H54 (cell line): ENCODE measurements around the gene RCAN2.

Experiments used
- DNase-seq: peaks from one replicate; pipeline ENCODE4 v3.0.0; 2011; ENCODE audit warnings: low spot score, mixed read lengths; ENCODE audit not compliant: insufficient read length
- FAIRE-seq: peaks from 3 replicates; lab custom pipeline; 2011; peaks lifted over from hg19 to GRCh38; lab: Jason Lieb, UNC
- POLR2A ChIP-seq: IDR thresholded peaks from 2 replicates; pipeline ENCODE4 v1.6.1; 2011; ENCODE audit warnings: low read depth, mild to moderate bottlenecking, low read length

The RCAN2 gene

DNA sequence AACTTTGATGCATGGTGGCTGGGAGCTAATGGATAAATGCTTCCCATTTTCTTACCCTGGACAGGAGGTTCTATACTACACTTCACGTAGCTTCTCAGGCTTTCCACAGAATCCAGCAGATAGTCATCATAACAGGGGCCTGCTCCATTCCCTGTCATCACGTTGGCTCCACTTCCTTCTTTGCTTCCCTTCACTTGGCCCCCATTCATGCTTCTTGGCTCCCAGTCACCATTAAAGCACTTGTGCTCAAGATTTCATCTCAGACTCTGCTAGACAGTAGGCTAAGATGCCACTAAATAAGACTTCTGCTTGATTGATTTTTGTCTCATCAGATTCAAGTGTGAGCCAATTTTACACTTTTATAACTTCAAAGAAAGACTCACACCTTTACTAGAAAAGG lies 186.0 kb downstream of the RCAN2 start:
- TF ChIP-seq POLR2A: no peak
- FAIRE-seq: no peak

DNA sequence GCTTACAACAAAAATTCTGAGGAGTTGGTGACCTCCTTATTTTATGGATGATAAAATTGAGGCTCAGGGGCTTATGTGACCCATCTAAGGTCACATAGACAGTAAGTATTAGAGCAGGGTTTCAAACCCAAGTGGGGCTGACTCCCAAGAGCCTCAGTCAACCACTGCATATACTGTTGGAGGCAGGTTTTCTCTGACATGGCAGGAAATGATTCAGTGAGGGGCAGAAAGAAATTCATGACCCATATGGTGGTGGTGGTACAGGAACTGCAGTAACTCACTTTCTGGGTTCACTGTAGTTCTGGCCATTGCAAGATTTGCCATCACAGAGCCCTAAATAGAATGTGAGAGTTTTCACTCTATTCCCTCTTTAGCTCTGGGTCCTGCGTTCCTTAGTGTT lies 188.4 kb downstream of the RCAN2 start:
- DNase-seq (no peak), FAIRE-seq (no peak)
- TF ChIP-seq POLR2A: no peak

More for the DNA sequence above, 186.0 kb downstream of the RCAN2 start:
- DNase-seq: no peak

DNA sequence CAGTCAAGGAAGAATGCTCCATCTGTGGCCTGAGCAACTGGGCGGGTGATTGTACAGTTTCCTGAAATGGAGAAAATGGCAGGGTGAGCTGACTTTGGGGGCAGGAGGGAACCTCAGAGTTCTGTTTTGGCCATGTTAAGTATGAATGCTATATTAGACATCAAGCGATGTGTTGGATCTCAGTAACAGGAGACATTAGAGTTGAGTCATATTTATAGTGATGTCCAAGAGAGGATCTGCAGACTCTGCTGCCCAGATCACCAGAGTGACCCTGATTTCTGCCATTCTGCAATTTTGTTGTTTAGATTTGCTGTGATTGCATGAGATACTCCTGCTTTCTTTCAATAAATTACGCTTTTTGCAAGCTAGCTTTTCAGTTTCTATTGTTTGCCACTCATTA lies 189.1 kb downstream of the RCAN2 start:
- FAIRE-seq (no peak), DNase-seq (no peak)
- TF ChIP-seq POLR2A: no peak

DNA sequence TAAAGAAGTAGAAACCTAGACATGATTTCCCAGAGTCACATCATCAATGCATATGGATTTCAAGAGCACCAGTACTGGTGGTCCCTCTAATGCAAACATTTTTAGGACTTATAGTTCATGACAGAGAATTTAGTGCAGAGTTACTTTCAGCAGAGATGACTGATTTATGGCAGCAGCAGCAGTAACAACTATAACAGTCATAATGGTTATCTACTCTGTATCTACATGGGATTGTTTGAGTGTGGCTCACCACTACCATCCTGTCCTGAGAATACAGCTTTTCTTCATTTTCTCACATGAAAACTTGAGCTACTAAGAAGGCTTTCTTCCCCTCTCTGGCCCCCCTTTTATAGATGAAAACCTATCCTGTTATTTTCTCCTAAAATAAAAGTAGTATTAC lies 192.0 kb downstream of the RCAN2 start:
- DNase-seq (no peak), FAIRE-seq (no peak)
- TF ChIP-seq POLR2A: no peak

DNA sequence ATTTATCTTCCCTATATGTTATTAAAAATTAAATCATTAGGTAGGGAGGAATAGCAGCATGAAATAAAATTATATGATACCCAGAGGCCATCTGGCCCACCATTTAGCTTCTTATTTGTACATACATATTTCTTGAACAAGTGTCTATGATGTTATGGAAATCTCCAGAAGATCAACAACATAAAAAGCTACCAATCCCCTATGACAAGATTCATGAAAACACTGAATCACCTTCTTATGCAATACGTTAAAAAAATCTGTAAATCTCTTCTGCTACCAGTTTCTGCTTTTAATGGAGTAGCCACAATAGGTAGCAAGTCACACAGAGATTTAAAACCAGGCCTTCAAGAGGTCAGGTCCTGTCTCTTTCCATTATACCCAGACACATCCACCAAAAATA lies 194.7 kb downstream of the RCAN2 start:
- no peak for FAIRE-seq
- DNase-seq: no peak
- TF ChIP-seq POLR2A: no peak

DNA sequence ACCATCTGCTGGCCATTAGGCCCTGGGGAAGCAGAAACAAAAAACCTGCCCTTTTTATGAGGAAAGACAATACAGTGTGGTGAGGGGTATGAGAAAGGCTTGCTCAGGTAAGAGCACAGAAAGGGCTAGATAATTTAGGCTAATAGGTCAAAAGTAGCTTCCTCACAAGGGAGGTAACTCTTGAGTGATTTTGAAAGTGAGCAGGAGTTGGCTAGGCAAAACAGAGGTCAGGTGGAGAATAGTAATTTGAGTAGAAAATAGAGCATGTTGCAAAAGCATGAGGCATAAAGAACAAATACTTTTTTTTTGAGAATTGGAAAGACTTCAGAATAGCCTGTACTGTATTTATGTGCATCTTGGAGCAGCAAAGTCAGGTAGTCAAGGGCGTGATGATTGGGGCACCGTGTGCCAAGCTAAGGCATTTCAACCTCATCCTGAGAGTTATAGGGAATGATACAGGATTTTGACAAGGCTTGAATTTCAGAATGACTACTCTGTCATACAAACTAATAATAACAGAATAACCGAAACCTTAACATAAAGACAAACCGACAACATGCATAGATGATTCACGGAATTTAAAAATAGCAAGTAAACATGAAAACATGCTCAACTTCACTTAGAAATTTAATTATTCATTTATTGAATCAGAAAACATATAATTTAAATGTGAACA lies 197.5 kb downstream of the RCAN2 start:
- FAIRE-seq: no peak
- DNase-seq: no peak
- no peak for TF ChIP-seq POLR2A

DNA sequence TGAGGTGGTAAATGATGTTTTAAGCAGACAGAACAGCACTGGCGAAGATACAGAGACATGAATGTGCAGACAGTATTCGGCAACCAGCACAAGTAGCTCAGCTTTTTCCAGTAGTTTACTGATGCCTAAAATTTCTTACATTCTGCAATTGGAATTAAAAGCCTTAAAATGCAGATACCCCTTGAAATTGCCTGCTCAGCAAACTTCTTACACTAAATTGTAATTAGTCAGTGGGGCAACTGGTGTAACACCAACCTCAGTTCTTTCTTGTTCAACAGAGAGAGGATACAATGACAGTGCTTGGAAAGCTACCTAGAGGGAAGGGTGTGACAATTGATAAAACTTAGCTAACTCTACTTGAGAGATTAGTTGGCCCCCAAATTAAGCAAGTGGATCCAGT lies 199.4 kb downstream of the RCAN2 start:
- DNase-seq (no peak), FAIRE-seq (no peak)
- no peak for TF ChIP-seq POLR2A

DNA sequence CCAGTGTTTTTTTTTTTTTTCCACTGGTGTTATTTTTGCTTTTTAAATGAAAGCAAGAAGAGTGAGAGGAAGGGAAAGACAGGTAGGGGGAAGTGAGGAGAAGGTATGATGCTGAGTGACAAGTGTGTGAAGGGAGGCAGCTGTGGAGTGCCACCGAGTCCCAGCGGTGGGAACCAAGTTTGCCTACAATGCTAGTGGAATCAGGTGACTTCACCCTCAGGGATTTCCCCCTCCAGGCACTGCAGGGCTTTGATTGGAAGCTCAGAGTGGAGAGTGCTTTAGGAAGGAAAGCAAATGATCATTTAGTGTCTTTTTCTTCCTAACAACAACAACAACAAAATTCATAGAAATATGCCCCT lies 200.0 kb downstream of the RCAN2 start:
- FAIRE-seq (no peak), DNase-seq (no peak)
- TF ChIP-seq POLR2A: no peak

DNA sequence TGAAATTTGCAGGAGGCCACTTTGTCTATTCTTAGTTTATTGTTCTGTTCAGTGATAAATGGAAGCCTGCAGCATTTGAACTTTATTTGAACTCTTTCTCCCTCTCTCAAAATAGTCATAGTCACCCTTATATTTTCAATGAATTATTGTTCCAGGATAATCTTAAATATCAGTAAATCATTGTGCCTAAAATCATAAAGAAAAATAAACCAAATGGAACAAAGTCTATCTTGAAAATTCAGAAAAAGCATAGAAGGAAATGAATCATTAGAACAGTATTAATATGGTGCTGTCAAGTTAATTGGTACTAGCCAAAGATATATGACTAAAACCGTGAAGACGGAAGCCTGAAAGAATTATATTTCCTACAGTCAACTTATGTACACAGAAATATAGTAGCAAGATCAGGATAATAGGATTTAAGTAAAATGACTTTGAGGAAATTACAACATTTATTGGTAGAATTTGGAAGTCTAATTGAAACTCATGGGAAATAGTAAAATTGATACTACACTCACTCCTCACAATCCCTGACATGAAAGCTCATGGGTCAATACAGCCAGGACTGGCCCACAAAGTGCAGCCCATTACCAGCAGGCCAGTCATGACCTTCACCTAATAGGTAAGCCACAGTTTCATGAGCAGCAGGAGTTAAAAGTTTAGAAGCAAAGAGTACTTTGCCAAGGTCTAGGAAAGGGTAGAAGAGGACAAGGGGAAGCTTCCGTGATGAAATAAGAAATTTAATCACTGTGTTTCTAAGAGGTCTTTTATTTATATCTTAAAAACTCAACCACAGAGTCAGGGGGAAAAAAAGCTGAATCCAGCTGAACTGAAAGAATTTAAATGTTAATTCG lies 200.6 kb downstream of the RCAN2 start:
- DNase-seq (no peak), FAIRE-seq (no peak)
- no peak for TF ChIP-seq POLR2A

DNA sequence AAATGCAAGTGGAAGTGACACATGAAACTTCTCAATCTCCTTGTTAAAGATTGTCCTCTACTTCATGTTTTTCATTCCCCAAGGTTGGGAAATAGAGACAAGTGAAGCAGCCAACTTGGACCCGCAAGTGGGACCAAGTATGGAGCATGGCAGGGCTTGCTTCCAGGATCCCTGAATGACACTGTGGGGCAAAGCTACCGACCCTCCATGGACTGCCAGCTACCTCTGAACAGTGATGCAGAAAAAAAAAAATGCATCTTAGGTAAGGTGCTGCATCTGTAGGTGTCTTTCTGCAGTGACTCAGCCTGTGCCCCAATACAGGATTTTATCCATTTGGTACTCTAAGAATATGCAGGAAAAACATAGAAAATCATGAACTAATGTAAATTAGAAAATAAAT lies 201.4 kb downstream of the RCAN2 start:
- FAIRE-seq (no peak), DNase-seq (no peak)
- TF ChIP-seq POLR2A: no peak

DNA sequence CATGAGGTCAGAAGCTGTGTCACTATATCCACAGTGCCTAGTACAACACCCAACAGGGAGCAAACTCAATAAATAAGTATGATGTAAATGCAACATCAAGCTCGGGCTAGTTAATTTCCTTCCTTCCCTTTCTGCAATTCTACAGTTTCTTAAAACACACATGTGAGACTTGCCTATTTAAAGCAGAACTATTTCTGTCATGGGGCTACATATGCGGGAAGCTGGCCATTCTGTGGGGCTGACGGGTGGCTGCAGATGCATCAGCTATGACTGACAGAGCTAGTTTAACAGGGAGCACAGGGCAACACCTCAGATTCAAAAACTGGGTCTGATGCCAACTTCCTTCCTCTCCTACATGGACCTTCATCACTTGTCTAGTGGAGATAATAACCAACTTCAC lies 202.4 kb downstream of the RCAN2 start:
- no peak for DNase-seq
- no peak for TF ChIP-seq POLR2A
- FAIRE-seq: no peak

DNA sequence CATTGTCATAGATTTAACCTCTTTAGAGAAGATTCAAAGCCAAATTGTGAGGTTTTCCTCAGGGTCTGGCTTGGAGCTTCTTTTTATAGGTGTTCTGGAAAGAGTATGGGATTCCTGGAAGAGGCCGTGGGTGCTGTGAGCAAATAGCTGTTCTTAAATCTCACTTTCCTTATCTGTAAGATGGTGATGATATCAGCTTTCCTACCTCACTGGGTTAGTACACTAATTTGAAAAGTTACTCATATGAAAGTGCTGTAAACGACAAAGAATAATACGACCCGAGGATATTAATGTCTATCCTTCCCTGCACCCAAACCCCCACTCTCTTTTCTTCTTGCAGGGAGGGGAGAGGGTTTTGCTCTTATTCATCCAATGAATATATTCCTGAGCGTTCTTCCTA lies 203.6 kb downstream of the RCAN2 start:
- TF ChIP-seq POLR2A: no peak
- no peak for FAIRE-seq
- DNase-seq: no peak

DNA sequence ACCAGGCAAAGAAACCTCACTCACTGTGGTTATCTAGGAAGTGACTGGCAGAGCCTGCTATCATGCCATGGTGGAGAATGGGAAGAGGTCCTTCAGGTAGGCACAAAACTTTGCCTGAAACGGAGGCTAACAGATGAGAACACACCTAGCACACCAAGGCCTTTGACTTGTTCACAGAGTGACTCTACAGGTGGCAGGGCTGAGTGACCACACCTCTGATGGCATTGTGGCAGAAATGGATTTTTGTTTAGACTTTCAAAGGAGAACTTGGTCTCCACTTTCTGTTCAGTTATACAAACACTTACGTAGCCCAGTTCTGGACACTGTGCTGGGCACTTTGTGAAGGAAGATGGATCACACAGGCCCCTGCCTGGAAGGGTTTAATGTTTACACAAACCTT lies 204.2 kb downstream of the RCAN2 start:
- no peak for FAIRE-seq
- DNase-seq: no peak
- no peak for TF ChIP-seq POLR2A

DNA sequence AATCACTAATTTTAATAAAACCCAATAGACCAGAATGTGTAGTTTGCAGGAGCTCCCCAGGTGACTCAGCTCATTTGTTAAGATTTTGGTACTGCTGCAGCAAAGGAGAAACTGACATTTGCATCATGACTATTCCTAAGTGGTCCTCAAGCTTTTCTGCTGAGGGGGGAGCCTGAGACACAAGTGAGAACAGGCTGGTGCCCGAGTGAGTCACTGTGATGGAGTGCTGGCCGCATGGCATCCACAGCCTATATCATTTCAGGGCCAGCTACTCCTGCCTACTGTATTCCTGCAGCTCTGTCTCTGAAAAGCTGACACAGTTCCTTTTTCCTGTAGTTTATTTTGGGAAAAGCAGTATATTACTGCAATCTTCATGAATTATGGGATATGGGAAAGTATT lies 206.8 kb downstream of the RCAN2 start:
- no peak for TF ChIP-seq POLR2A

DNA sequence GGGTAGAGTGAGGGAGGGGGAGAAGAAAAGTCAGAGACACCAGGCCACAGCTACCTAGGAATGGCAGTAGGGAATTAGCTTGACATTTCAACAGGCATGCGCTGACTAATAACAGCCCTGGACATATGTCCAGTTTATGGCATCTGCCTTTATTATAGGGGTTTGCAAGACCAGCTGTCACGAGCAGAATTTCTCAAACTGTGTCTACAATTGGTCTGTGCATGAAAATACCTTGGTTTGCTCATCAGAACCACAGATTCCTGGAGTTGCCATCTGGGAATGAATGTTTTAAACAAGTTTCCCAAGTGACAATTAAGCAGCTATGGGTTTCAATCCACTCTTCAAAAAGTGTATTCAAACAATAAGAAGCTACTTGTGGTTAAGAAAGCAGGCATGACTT lies 210.1 kb downstream of the RCAN2 start:
- TF ChIP-seq POLR2A: no peak
- no peak for FAIRE-seq
- no peak for DNase-seq

More for the DNA sequence above, 206.8 kb downstream of the RCAN2 start:
- FAIRE-seq (no peak), DNase-seq (no peak)
